Gastrocnemius medialis (tissue), 4 donors: ENCODE results near the gene PNPLA3. TPM values are rescaled to one million over a fixed set of nuclear protein-coding genes. Genes with fewer than 3 reads are reported as not detected.

ENCODE experiments used
- ATAC-seq, 2 donors: fragments of 150-250 bp; one replicate each; pipeline ENCODE4 v1.9.1; 2016
- DNase-seq, 2 donors: peaks; one replicate each; pipeline ENCODE4 v3.0.0-alpha.2; 2019
- H3K27ac ChIP-seq, 4 donors: fragments of 200-600 bp; sonication (generic); 1 replicate in 1 of 4; 2 replicates in 3 of 4; pipeline ENCODE4 v1.5.1; 2016 to 2018; ENCODE audit warnings: mild to moderate bottlenecking in 2 of 4, moderate library complexity in 1 of 4
- H3K27me3 ChIP-seq, 3 donors: fragments of 200-600 bp; sonication (generic) in 2 of 3; 1 replicate in 1 of 3; 2 replicates in 2 of 3; pipeline versions ENCODE4 v1.5.1 to v1.6.0; 2016 to 2019; ENCODE audit warnings: mild to moderate bottlenecking in 1 of 3, moderate library complexity in 1 of 3
- H3K36me3 ChIP-seq, 2 donors: fragments of 200-600 bp; sonication (generic) in 1 of 2; one replicate each; pipeline ENCODE4 v1.5.1; 2017 to 2018
- H3K4me1 ChIP-seq, 2 donors: fragments of 200-600 bp; sonication (generic) in 1 of 2; one replicate each; pipeline ENCODE4 v1.5.1; 2016 to 2017; ENCODE audit warnings: mild to moderate bottlenecking in 2 of 2
- H3K4me3 ChIP-seq, 4 donors: fragments of 200-600 bp; sonication (generic) in 3 of 4; 1 replicate in 1 of 4; 2 replicates in 3 of 4; pipeline ENCODE4 v1.5.1; 2016 to 2019; ENCODE audit warnings: mild to moderate bottlenecking in 2 of 4
- H3K9me3 ChIP-seq, 3 donors: fragments of 200-600 bp; sonication (generic) in 2 of 3; 1 replicate in 1 of 3; 2 replicates in 2 of 3; pipeline ENCODE4 v1.5.1; 2016 to 2019
- POLR2A ChIP-seq, 2 donors: fragments of 450-650 bp; IDR thresholded peaks; one replicate each; pipeline ENCODE4 v1.6.1; 2017; ENCODE audit warnings: antibody characterized with exemption in 2 of 2, mild to moderate bottlenecking in 2 of 2, moderate library complexity in 2 of 2
- in situ Hi-C, 4 donors: fragments of 200-750 bp; cut with MboI; loops; one replicate each; pipeline versions ENCODE4 v1.15.0 to v1.8.0; 2017; ENCODE audit warnings: low sequenced_read_pairs in 4 of 4
- intact Hi-C: fragments of 100-400 bp; cut with DNase I; formaldehyde crosslinking; loops from one replicate; pipeline ENCODE4 v1.15.1; 2023; ENCODE audit warnings: low total_unique reads
- total RNA-seq, 4 donors: library from RNA; depleted of rRNA; stranded (reverse); fragments of >200 nt; gene quantifications; one replicate each; pipeline versions ENCODE4 v1.1.0 to v1.2.3, GENCODE V29; 2016
- TF ChIP-seq, protein P1 (sequence below), 5 experiments: fragments of 450-650 bp in 3 of 5; fragments of 200-600 bp in 2 of 5; sonication (generic) in 2 of 5; IDR thresholded peaks in 4 of 5; conservative IDR thresholded peaks in 1 of 5; 1 replicate in 4 of 5; 2 replicates in 1 of 5; pipeline ENCODE4 v1.5.1; 2016 to 2019; ENCODE audit warnings: antibody characterized with exemption in 5 of 5, mild to moderate bottlenecking in 3 of 5, moderate library complexity in 3 of 5

PNPLA3 gene
- total RNA-seq, 4 donors from 2014 or later: 0.58 to 2.3 (median 1.4) TPM; not detected in 1

DNA sequence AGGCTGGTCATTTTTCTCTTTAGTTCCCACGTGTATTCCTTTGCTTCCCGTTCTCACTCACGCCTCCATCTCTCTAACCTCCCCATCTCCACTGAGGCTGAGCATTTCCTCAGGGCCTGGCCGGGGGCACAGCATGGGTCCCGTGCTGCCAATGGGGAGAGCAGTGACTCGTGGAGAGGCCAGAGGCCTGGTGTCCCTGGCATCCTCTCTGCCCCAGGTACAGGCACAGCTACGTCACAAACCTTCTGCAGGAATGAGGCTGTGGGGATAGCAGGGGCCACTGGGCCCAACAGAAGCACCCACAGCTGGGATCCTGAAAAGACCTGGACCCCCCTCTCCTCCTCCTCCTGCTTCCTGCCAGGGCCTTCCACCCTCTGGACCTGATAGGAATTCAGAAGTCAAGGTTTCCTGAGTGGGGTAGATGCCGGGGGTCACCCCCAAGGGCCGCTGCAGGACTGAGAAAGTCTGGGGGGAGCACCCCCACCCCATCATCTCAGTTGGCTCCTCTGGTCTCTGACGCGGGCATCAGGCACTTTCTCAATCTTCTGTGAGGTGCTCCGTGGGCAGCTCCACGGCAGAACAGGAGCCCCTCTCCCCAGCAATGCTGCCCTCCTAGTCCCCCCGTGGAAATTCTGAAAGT, 43.6 kb upstream of the PNPLA3 start:
- Histone ChIP-seq H3K9me3 (no peaks in the 10 kb centered on the region), H3K36me3 (no peaks in the 10 kb centered on the region), H3K4me3 (no peak overlapping the region), H3K27ac (no peak overlapping the region), H3K27me3 (peaks cover 0 to 4% (median 2%) of the 10 kb centered on the region in 3 donors), H3K4me1 (no peaks in the 10 kb centered on the region)
- DNase-seq: no peak
- in situ Hi-C loops (no loop called here), intact Hi-C loops (loop anchor here (10.0 kb wide), 1 partner anchor 495 kb away; no protein-coding TSS in a partner anchor)
- TF ChIP-seq POLR2A (IDR thresholded peaks at IDR 0.05): no peak
- TF ChIP-seq, protein P1, sequence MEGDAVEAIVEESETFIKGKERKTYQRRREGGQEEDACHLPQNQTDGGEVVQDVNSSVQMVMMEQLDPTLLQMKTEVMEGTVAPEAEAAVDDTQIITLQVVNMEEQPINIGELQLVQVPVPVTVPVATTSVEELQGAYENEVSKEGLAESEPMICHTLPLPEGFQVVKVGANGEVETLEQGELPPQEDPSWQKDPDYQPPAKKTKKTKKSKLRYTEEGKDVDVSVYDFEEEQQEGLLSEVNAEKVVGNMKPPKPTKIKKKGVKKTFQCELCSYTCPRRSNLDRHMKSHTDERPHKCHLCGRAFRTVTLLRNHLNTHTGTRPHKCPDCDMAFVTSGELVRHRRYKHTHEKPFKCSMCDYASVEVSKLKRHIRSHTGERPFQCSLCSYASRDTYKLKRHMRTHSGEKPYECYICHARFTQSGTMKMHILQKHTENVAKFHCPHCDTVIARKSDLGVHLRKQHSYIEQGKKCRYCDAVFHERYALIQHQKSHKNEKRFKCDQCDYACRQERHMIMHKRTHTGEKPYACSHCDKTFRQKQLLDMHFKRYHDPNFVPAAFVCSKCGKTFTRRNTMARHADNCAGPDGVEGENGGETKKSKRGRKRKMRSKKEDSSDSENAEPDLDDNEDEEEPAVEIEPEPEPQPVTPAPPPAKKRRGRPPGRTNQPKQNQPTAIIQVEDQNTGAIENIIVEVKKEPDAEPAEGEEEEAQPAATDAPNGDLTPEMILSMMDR (IDR thresholded peaks at IDR 0.05 in 4 of 5, conservative IDR thresholded peaks at IDR 0.05 in 1 of 5): no peak
- ATAC-seq: no peak

DNA sequence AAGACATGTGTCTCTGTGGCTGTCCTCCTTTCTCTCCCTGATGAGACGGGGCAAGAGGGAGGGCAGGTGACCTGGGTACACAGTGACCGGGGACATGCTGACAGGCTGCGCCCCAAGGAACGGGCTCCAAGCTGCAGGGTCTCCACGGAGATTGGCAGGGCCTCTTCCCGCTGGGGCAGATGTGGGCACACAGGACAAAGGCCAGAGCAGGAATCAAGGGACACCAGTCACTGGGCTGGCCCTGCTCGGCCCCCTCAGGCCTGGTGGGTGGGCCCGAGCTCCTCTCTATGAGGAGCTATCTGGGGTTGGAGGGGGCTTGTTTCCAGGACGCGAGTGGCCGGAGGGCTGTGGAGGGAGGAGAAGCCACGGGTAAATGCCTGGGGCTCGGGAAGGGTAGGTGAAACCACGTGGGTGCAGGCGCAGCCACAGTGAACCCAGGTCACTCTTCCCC, 43.0 kb upstream of the PNPLA3 start:
- Histone ChIP-seq H3K27me3 (peaks cover 0 to 4% (median 4%) of the 10 kb centered on the region in 3 donors), H3K9me3 (no peaks in the 10 kb centered on the region), H3K36me3 (no peaks in the 10 kb centered on the region), H3K4me3 (no peak overlapping the region), H3K27ac (no peak overlapping the region), H3K4me1 (no peaks in the 10 kb centered on the region)
- intact Hi-C loops: loop anchor here (10.0 kb wide), 1 partner anchor 496 kb away; no protein-coding TSS in a partner anchor
- TF ChIP-seq, protein P1 (IDR thresholded peaks at IDR 0.05 in 4 of 5, conservative IDR thresholded peaks at IDR 0.05 in 1 of 5): no peak
- no peak for TF ChIP-seq POLR2A (IDR thresholded peaks at IDR 0.05)
- in situ Hi-C loops: no loop called here
- DNase-seq: no peak
- ATAC-seq: no peak

DNA sequence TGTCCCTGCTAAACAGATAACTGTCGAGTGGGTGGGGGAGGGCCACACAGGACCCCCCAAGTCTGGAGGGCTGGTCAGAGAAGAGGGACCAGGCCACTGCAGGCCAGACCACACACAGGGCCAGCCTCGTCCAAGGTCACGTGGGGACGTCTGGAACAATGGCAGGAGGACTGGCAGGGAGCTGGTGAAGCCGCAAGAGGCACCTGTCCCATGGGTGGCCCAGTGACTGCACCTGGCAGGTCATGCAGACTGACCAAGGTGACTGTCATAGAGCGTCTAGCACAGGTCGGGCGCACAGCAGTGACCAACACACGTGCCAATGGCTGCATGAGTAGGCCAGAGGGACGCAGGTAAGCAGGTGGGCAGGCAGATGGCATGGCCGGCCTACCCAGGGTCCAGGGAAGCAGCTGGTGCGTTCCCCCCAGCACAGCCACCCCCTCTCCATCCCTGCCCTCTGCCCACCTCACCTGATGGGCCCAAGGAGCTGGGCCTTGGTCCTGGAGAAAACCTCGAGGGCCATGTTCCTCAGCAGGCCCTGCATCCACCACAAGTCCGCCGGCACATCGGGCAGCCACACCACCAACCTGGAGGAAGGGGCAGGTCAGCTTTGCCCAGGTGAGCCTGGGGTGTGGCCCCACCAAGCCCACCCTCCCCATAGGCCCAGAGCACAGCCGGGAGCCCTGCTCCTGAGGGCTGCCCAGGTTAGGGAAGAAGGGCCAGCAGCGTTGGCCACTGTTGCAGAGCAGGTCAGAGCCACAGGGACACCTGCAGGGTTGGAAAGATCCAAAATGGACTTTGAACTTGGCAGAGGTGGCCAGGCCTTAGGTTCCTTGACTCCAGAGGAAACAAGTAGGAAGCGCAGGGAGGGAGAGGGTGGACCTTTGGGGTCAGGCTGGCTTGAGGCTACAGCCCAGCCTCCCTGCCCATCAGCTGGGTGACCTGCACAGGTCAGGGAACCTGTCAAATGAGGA, 42.2 kb upstream of the PNPLA3 start:
- no peaks in the 10 kb centered on the region for H3K9me3 ChIP-seq
- H3K36me3 ChIP-seq: no peaks in the 10 kb centered on the region
- no peaks in the 10 kb centered on the region for H3K4me1 ChIP-seq
- no peak overlapping the region for H3K4me3 ChIP-seq
- no peak overlapping the region for H3K27ac ChIP-seq
- DNase-seq (no peak), ATAC-seq (no peak)
- H3K27me3 ChIP-seq: peaks cover 0 to 9% (median 4%) of the 10 kb centered on the region in 3 donors
- in situ Hi-C loops: no loop called here
- TF ChIP-seq POLR2A (IDR thresholded peaks at IDR 0.05): no peak
- TF ChIP-seq, protein P1 (IDR thresholded peaks at IDR 0.05 in 4 of 5, conservative IDR thresholded peaks at IDR 0.05 in 1 of 5): no peak
- intact Hi-C loops: loop anchor here (10.0 kb wide), 1 partner anchor 497 kb away; no protein-coding TSS in a partner anchor

DNA sequence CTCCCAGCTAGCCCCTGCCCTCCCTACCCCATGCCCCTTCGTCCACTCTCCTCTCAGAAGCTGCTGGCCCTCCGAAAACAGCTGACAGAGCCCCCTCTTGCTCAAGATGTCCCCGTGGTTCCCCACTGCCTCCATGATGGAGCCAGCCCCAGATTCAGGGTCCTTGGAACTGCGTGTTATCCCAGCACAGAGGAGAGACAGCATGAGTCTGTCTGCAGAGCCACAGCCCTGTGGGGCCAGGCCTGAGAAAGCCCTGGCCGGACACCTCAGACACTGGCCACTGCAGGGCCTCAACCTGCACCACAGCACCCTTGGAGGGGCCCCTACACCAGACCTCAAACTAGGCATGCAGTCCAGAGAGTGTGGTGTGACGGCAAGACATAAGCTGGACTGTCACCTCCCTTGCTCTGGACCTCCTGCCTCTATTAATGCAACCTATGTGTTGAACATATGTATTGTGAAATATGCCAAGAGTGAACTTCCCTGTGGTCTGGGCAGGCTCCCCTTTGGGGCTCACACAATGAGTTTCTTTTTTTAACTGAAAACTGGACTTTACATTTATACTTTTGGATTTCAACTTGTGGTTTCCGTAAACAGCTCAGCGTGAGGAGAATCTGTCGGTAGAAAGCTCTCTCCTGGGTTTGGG, 41.4 kb upstream of the PNPLA3 start:
- Histone ChIP-seq H3K27me3 (peaks cover 0 to 7% (median 6%) of the 10 kb centered on the region in 3 donors), H3K9me3 (no peaks in the 10 kb centered on the region), H3K36me3 (no peaks in the 10 kb centered on the region), H3K4me1 (no peaks in the 10 kb centered on the region), H3K27ac (no peak overlapping the region), H3K4me3 (no peak overlapping the region)
- ATAC-seq (no peak), DNase-seq (no peak)
- intact Hi-C loops: loop anchor here (10.0 kb wide), 1 partner anchor 497 kb away; no protein-coding TSS in a partner anchor
- in situ Hi-C loops: no loop called here
- TF ChIP-seq POLR2A (IDR thresholded peaks at IDR 0.05): no peak
- TF ChIP-seq, protein P1 (IDR thresholded peaks at IDR 0.05 in 4 of 5, conservative IDR thresholded peaks at IDR 0.05 in 1 of 5): no peak
